NCI-H1105 (cell line): ENCODE measurements around the gene TSPAN19.

Experiments
- DNase-seq: peaks from one replicate; lab custom pipeline; 2025; lab: John Stamatoyannopoulos, UW

The TSPAN19 gene

GRCh38 chr12:85000729-85001128, 35.3 kb downstream of the TSPAN19 start:
- DNase-seq: no peak

GRCh38 chr12:84998341-84998740, 37.7 kb downstream of the TSPAN19 start:
- no peak for DNase-seq

GRCh38 chr12:84996759-84997158, 39.3 kb downstream of the TSPAN19 start:
- DNase-seq: no peak

GRCh38 chr12:84995641-84996040, 40.4 kb downstream of the TSPAN19 start:
- DNase-seq: no peak

GRCh38 chr12:84994426-84994825, 41.7 kb downstream of the TSPAN19 start:
- DNase-seq: peak; percentile 17

- DNase-seq: no peak
Measured at GRCh38 chr12:84986586-84986985, 49.5 kb downstream of the TSPAN19 start.

GRCh38 chr12:84986117-84986516, 50.0 kb downstream of the TSPAN19 start:
- DNase-seq: no peak

GRCh38 chr12:84983289-84983688, 52.8 kb downstream of the TSPAN19 start:
- DNase-seq: no peak

- DNase-seq: no peak
Measured at GRCh38 chr12:84982888-84983287, 53.2 kb downstream of the TSPAN19 start.

GRCh38 chr12:84978921-84979320, 57.2 kb downstream of the TSPAN19 start:
- DNase-seq: no peak

- DNase-seq: no peak
Measured at GRCh38 chr12:84976133-84976532, 59.9 kb downstream of the TSPAN19 start.

GRCh38 chr12:84974155-84974815, 61.8 kb downstream of the TSPAN19 start:
- no peak for DNase-seq

GRCh38 chr12:84973026-84973425, 63.1 kb downstream of the TSPAN19 start:
- DNase-seq: no peak

GRCh38 chr12:84969226-84969625, 66.9 kb downstream of the TSPAN19 start:
- no peak for DNase-seq
